ENCODE measurements around the gene LRBA. TPM values are rescaled to one million over a fixed set of nuclear protein-coding genes. Genes with fewer than 3 reads are reported as not detected.
A peak's percentile ranks its signal among the peaks of the same experiment; 100 is the strongest.

LRBA gene
- total and polyA plus RNA-seq, 9 of the 15 experiments (the other 6 are each of a cell fraction or from before 2014, with no cell fraction given): 24.2 to 88.7 (median 59.7) TPM

DNA sequence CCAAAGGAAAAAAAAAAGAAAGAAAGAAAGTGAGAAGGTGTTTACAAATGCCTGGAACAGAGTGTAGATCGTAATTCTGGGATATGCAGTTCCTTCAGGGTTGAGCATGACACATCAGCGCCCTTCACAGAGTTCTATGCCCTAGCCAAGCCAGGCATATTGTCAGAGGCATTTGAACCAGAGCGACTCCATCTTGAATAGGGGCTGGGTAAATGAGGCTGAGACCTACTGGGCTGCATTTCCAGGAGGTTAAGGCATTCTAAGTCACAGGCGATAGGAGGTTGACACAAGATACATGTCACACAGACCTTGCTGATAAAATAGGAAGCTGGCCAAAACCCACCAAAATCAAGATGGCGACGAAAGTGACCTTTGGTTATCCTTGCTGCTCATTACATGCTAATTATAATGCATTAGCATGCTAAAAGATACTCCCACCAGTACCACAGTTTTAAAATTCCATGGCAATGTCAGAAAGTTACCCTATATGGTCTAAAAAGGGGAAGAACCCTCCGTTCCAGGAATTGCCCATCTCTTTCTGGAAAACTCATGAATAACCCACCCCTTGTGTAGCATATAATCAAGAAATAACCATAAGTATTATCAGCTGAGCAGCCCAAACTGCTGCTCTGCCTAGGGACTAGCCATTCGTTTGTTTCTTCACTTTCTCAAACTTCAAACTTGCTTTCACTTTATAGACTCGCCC is 23.5 kb upstream of the LRBA start (continued):
- TF ChIP-seq, protein P1, sequence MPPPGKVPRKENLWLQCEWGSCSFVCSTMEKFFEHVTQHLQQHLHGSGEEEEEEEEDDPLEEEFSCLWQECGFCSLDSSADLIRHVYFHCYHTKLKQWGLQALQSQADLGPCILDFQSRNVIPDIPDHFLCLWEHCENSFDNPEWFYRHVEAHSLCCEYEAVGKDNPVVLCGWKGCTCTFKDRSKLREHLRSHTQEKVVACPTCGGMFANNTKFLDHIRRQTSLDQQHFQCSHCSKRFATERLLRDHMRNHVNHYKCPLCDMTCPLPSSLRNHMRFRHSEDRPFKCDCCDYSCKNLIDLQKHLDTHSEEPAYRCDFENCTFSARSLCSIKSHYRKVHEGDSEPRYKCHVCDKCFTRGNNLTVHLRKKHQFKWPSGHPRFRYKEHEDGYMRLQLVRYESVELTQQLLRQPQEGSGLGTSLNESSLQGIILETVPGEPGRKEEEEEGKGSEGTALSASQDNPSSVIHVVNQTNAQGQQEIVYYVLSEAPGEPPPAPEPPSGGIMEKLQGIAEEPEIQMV (tag; conservative IDR thresholded peaks at IDR 0.05; ENCODE audit: low read depth): peak; percentile 83
- TF ChIP-seq ZNF75A (CRISPR knock-in tag; IDR thresholded peaks at IDR 0.05): no peak
- TF ChIP-seq SAP30 (IDR thresholded peaks at IDR 0.05; ENCODE audit: borderline replicate concordance, insufficient read depth, low read depth, low read length, poor library complexity, severe bottlenecking): no peak
- TF ChIP-seq E4F1 (CRISPR knock-in tag; IDR thresholded peaks at IDR 0.05; ENCODE audit: borderline replicate concordance): no peak
- TF ChIP-seq HMG20B (CRISPR knock-in tag; IDR thresholded peaks at IDR 0.05): no peak
- no peak for TF ChIP-seq NFYB (IDR thresholded peaks at IDR 0.05; ENCODE audit: extremely low read depth, insufficient read length)
- peak; percentile 38 for TF ChIP-seq MXD1 (CRISPR knock-in tag; IDR thresholded peaks at IDR 0.05; ENCODE audit: borderline replicate concordance, poor library complexity, severe bottlenecking)
- no peak for TF ChIP-seq RBM39 (optimal IDR thresholded peaks at IDR 0.05; ENCODE audit: low read depth, low read length)
- no peak for TF ChIP-seq FOXJ3 (CRISPR knock-in tag; IDR thresholded peaks at IDR 0.05)
- no peak for TF ChIP-seq KDM2B (CRISPR knock-in tag; IDR thresholded peaks at IDR 0.05)
- TF ChIP-seq EP400 (IDR thresholded peaks at IDR 0.05): no peak
- TF ChIP-seq, protein P2, sequence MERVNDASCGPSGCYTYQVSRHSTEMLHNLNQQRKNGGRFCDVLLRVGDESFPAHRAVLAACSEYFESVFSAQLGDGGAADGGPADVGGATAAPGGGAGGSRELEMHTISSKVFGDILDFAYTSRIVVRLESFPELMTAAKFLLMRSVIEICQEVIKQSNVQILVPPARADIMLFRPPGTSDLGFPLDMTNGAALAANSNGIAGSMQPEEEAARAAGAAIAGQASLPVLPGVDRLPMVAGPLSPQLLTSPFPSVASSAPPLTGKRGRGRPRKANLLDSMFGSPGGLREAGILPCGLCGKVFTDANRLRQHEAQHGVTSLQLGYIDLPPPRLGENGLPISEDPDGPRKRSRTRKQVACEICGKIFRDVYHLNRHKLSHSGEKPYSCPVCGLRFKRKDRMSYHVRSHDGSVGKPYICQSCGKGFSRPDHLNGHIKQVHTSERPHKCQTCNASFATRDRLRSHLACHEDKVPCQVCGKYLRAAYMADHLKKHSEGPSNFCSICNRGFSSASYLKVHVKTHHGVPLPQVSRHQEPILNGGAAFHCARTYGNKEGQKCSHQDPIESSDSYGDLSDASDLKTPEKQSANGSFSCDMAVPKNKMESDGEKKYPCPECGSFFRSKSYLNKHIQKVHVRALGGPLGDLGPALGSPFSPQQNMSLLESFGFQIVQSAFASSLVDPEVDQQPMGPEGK (CRISPR knock-in tag; IDR thresholded peaks at IDR 0.05; ENCODE audit: borderline replicate concordance): no peak
- peak; percentile 99 for TF ChIP-seq SMAD4 (CRISPR knock-in tag; conservative IDR thresholded peaks at IDR 0.05)
- TF ChIP-seq ZSCAN29 (IDR thresholded peaks at IDR 0.05): no peak
- TF ChIP-seq, protein P3, sequence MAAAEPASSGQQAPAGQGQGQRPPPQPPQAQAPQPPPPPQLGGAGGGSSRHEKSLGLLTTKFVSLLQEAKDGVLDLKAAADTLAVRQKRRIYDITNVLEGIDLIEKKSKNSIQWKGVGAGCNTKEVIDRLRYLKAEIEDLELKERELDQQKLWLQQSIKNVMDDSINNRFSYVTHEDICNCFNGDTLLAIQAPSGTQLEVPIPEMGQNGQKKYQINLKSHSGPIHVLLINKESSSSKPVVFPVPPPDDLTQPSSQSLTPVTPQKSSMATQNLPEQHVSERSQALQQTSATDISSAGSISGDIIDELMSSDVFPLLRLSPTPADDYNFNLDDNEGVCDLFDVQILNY (CRISPR knock-in tag; IDR thresholded peaks at IDR 0.05): no peak
- no peak; the same call in 1 of the 2 replicates for TF ChIP-seq ZNF165 (CRISPR knock-in tag; IDR thresholded peaks at IDR 0.05; ENCODE audit: borderline replicate concordance)
- TF ChIP-seq CCNT2 (IDR thresholded peaks at IDR 0.05; ENCODE audit: borderline replicate concordance, extremely low read depth, insufficient read length, low read depth, low read length): no peak
- no peak for TF ChIP-seq ZC3H4 (CRISPR knock-in tag; IDR thresholded peaks at IDR 0.05; ENCODE audit: borderline replicate concordance)
- TF ChIP-seq ZNF445 (CRISPR knock-in tag; IDR thresholded peaks at IDR 0.05; ENCODE audit: low read depth): peak; percentile 89
- TF ChIP-seq ZBTB7A (IDR thresholded peaks at IDR 0.05; ENCODE audit: borderline replicate concordance, control insufficient read depth, low read depth, low read length): no peak

Data from K562 (cell line).